GM12872 (cell line): ENCODE measurements around the gene GRK3.

Experiments
- TF ChIP-seq, protein P1 (sequence below): IDR thresholded peaks from 3 replicates; pipeline ENCODE4 v1.5.1; 2011; ENCODE audit warnings: low read depth, mild to moderate bottlenecking, low read length, moderate library complexity; ENCODE audit not compliant: insufficient read depth

Gene GRK3

GRCh38 chr22:25772288-25772687 is 207.8 kb downstream of the GRK3 start:
- TF ChIP-seq, protein P1, sequence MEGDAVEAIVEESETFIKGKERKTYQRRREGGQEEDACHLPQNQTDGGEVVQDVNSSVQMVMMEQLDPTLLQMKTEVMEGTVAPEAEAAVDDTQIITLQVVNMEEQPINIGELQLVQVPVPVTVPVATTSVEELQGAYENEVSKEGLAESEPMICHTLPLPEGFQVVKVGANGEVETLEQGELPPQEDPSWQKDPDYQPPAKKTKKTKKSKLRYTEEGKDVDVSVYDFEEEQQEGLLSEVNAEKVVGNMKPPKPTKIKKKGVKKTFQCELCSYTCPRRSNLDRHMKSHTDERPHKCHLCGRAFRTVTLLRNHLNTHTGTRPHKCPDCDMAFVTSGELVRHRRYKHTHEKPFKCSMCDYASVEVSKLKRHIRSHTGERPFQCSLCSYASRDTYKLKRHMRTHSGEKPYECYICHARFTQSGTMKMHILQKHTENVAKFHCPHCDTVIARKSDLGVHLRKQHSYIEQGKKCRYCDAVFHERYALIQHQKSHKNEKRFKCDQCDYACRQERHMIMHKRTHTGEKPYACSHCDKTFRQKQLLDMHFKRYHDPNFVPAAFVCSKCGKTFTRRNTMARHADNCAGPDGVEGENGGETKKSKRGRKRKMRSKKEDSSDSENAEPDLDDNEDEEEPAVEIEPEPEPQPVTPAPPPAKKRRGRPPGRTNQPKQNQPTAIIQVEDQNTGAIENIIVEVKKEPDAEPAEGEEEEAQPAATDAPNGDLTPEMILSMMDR, result no peak

DNA sequence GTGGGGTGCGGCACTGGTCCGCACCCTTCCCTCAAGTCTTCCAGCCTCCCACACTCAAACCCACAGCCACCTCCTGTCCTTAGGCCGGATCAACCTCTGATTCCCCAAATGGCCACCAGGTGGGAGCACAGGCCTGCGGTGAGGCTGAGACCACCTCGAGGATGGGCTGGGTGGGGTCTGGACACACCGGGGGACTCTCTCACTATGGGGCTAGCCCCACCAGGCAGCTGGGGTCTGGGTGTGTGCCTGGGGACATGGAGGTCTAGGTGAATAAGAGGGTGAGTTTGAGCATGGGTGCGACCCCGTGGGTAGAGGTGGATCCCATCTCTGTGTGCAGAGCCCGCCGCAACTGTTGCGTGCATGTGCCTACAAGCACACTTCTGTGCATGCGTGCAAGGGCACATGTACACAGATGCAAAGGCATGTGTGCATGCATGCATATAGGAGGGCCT is 210.1 kb downstream of the GRK3 start:
- TF ChIP-seq, protein P1, result peak; percentile 55

DNA sequence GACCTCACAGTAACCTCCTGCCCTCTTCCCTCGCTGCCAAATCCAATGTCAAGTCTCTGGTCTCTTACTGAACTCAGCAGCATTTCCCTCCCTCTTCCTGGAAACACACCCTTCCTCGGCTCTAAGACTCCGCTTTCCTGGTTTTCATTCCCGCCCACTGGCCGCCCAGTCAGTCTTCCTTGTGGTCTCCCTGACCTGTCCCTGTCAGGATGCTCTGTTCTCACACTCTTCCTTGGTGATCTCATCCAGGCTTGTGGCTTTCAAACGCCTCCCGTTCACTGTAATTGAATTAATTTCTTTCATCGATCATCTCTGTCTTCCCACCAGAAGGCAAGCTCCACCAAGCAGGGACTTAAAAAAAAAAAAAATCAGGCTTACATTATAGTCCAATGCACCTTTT is 211.1 kb downstream of the GRK3 start:
- TF ChIP-seq, protein P1, result no peak

- TF ChIP-seq, protein P1, result no peak
These were observed 212.9 kb downstream of the GRK3 start for GRCh38 chr22:25777411-25777810.

GRCh38 chr22:25777870-25778269 is 213.4 kb downstream of the GRK3 start:
- TF ChIP-seq, protein P1, result peak; percentile 33; the same call in 2 of the 3 replicates
